ENCODE results near the gene NIPAL4. TPM values are rescaled to one million over a fixed set of nuclear protein-coding genes. Genes with fewer than 3 reads are reported as not detected.

Gene NIPAL4
- total RNA-seq, 2 experiments from 2014 or later: not detected

GRCh38 chr5:157486221-157486681, 26.2 kb downstream of the NIPAL4 start:
- no peaks in the 10 kb centered on the region for H4K20me1 ChIP-seq (ENCODE audit: insufficient read depth, low read length)
- DNase-seq (ENCODE audit: low spot score): peak; percentile 81
- H3K4me2 ChIP-seq (ENCODE audit: low read length): peak overlapping the region; percentile 82
- peak overlapping the region; percentile 22 for H3K4me3 ChIP-seq (ENCODE audit: low read depth, low read length, poor library complexity, severe bottlenecking)
- peaks cover 57% of the 10 kb centered on the region for H3K4me1 ChIP-seq (ENCODE audit: insufficient read depth, low read length, poor library complexity, severe bottlenecking)
- peaks cover 65% of the 10 kb centered on the region for H3K36me3 ChIP-seq (ENCODE audit: insufficient read depth, low read length)
- H3K9me3 ChIP-seq (ENCODE audit: low read length): no peaks in the 10 kb centered on the region
- ChIA-PET POLR2A (interaction anchor here (1.0 to 4.8 kb wide), 11 partner anchors 10 to 343 kb away, joined by 3 to 37 read pairs (median 8); partner anchors contain the start of gene MED7), CTCF (ENCODE audit: unreplicated experiment) (interaction anchor here (0.7 to 2.3 kb wide), 6 partner anchors 9 to 110 kb away, joined by 3 to 10 read pairs (median 5); no protein-coding TSS in a partner anchor)
- peak overlapping the region; percentile 96 for H3K27ac ChIP-seq (ENCODE audit: low read depth, low read length, poor library complexity, severe bottlenecking)
- H2AFZ ChIP-seq (ENCODE audit: low read length): peak overlapping the region; percentile 40
- H3K9me2 ChIP-seq (ENCODE audit: insufficient read depth, low read length): no peaks in the 10 kb centered on the region
- BruUV-seq (replicated peaks): no TSS peak
- H3K79me2 ChIP-seq (ENCODE audit: insufficient read depth, low read depth, low read length): no peaks in the 10 kb centered on the region
- intact Hi-C loops (cut with micrococcal nuclease; ENCODE audit: unreplicated experiment): loop anchor here (2.0 to 10.0 kb wide), 4 partner anchors 89 to 341 kb away; partner anchors contain the start of genes ADAM19, CYFIP2 and MED7
- TF ChIP-seq CTCF (conservative IDR thresholded peaks at IDR 0.05; ENCODE audit: low read length) (no peak), EZH2phosphoT487 (IDR thresholded peaks at IDR 0.05; ENCODE audit: borderline replicate concordance, low read depth, low read length) (no peak)

- POLR2A ChIA-PET: interaction anchor here (1.8 to 4.8 kb wide), 3 partner anchors 10 to 55 kb away, joined by 5 to 32 read pairs (median 29); no protein-coding TSS in a partner anchor
- DNase-seq (ENCODE audit: low spot score): peak; percentile 75
- peak overlapping the region; percentile 22 for H3K4me3 ChIP-seq (ENCODE audit: low read depth, low read length, poor library complexity, severe bottlenecking)
Observed at GRCh38 chr5:157486861-157487260, 26.8 kb downstream of the NIPAL4 start.

More at GRCh38 chr5:157486861-157487260, 26.8 kb downstream of the NIPAL4 start:
- Histone ChIP-seq H3K27ac (ENCODE audit: low read depth, low read length, poor library complexity, severe bottlenecking) (peak overlapping the region; percentile 96), H4K20me1 (ENCODE audit: insufficient read depth, low read length) (no peaks in the 10 kb centered on the region), H3K9me3 (ENCODE audit: low read length) (no peaks in the 10 kb centered on the region), H2AFZ (ENCODE audit: low read length) (peak overlapping the region; percentile 40; the same call in 1 of the 2 replicates), H3K9me2 (ENCODE audit: insufficient read depth, low read length) (no peaks in the 10 kb centered on the region), H3K4me1 (ENCODE audit: insufficient read depth, low read length, poor library complexity, severe bottlenecking) (peaks cover 51% of the 10 kb centered on the region), H3K4me2 (ENCODE audit: low read length) (peak overlapping the region; percentile 82), H3K36me3 (ENCODE audit: insufficient read depth, low read length) (peaks cover 66% of the 10 kb centered on the region), H3K79me2 (ENCODE audit: insufficient read depth, low read depth, low read length) (no peaks in the 10 kb centered on the region)
- no peak for TF ChIP-seq CTCF (conservative IDR thresholded peaks at IDR 0.05; ENCODE audit: low read length)
- no peak for TF ChIP-seq EZH2phosphoT487 (IDR thresholded peaks at IDR 0.05; ENCODE audit: borderline replicate concordance, low read depth, low read length)
- intact Hi-C loops (cut with micrococcal nuclease; ENCODE audit: unreplicated experiment): loop anchor here (1.0 to 10.0 kb wide), 5 partner anchors 15 to 342 kb away; partner anchors contain the start of genes ADAM19, CYFIP2 and MED7
- BruUV-seq (replicated peaks): no TSS peak
- CTCF ChIA-PET (ENCODE audit: unreplicated experiment): interaction anchor here (0.7 to 1.6 kb wide), 2 partner anchors 9 to 109 kb away, joined by 3 to 10 read pairs; no protein-coding TSS in a partner anchor

All from OCI-LY7 (cell line).